H9 (cell line): ENCODE results near the gene NEK5. TPM values are rescaled to one million over a fixed set of nuclear protein-coding genes. Genes with fewer than 3 reads are reported as not detected.
A peak's percentile ranks its signal among the peaks of the same experiment; 100 is the strongest.

ENCODE experiments used
- DNase-seq: peaks from one replicate; pipeline ENCODE4 v3.0.0-alpha.2; 2017
- H2AFZ ChIP-seq: one replicate; pipeline ENCODE4 v1.6.1; 2013; ENCODE audit warnings: mild to moderate bottlenecking, low read length, control low read depth, moderate library complexity
- H2AK5ac ChIP-seq: 2 replicates; pipeline ENCODE4 v1.6.1; 2013; ENCODE audit warnings: low read length, control low read depth, mixed read lengths; ENCODE audit not compliant: insufficient read length
- H2BK120ac ChIP-seq: one replicate; pipeline ENCODE4 v1.6.1; 2013; ENCODE audit warnings: low read depth, mild to moderate bottlenecking, low read length, control low read depth, inconsistent platforms; ENCODE audit not compliant: poor library complexity, severe bottlenecking
- H2BK12ac ChIP-seq: 2 replicates; pipeline ENCODE4 v1.6.1; 2013; ENCODE audit warnings: low read length, control low read depth, mixed read lengths, low read depth; ENCODE audit not compliant: insufficient read length
- H2BK15ac ChIP-seq: 2 replicates; pipeline ENCODE4 v1.6.1; 2013; ENCODE audit warnings: low read depth, low read length, control low read depth
- H2BK20ac ChIP-seq: one replicate; pipeline ENCODE4 v1.6.1; 2013; ENCODE audit warnings: low read depth, mild to moderate bottlenecking, low read length, control low read depth, inconsistent platforms; ENCODE audit not compliant: poor library complexity, severe bottlenecking
- H2BK5ac ChIP-seq: 2 replicates; pipeline ENCODE4 v1.6.1; 2013; ENCODE audit warnings: low read length, control low read depth, mixed read lengths; ENCODE audit not compliant: insufficient read length
- H3K14ac ChIP-seq: 2 replicates; pipeline ENCODE4 v1.6.1; 2013; ENCODE audit warnings: low read length, control low read depth; ENCODE audit not compliant: insufficient read depth
- H3K18ac ChIP-seq: 2 replicates; pipeline ENCODE4 v1.6.1; 2013; ENCODE audit warnings: low read depth, mild to moderate bottlenecking, mixed read lengths, low read length, control low read depth; ENCODE audit not compliant: insufficient read length
- H3K23ac ChIP-seq: 2 replicates; pipeline ENCODE4 v1.6.1; 2013; ENCODE audit warnings: low read length, control low read depth, mixed read lengths, low read depth; ENCODE audit not compliant: insufficient read length
- H3K23me2 ChIP-seq: 2 replicates; pipeline ENCODE4 v1.6.1; 2013; ENCODE audit warnings: low read depth, mild to moderate bottlenecking, mixed read lengths, low read length, control low read depth; ENCODE audit not compliant: insufficient read length, poor library complexity, severe bottlenecking
- H3K27ac ChIP-seq: 2 replicates; pipeline ENCODE4 v1.5.1; 2013; ENCODE audit warnings: low read length, control low read depth, mixed read lengths, low read depth; ENCODE audit not compliant: insufficient read length
- H3K27me3 ChIP-seq: 2 replicates; pipeline ENCODE4 v1.6.1; 2013; ENCODE audit warnings: low read length, control low read depth, inconsistent platforms; ENCODE audit not compliant: insufficient read depth
- H3K4ac ChIP-seq: 2 replicates; pipeline ENCODE4 v1.6.1; 2013; ENCODE audit warnings: low read depth, mild to moderate bottlenecking, control low read depth, inconsistent platforms, low read length, moderate library complexity
- H3K4me1 ChIP-seq: 2 replicates; pipeline ENCODE4 v1.6.1; 2013; ENCODE audit warnings: low read length, control low read depth, inconsistent platforms; ENCODE audit not compliant: insufficient read depth
- H3K4me2 ChIP-seq: 2 replicates; pipeline ENCODE4 v1.6.1; 2013; ENCODE audit warnings: low read length, control low read depth, mixed read lengths; ENCODE audit not compliant: insufficient read length, insufficient read depth
- H3K56ac ChIP-seq: 2 replicates; pipeline ENCODE4 v1.6.1; 2013; ENCODE audit warnings: low read depth, mild to moderate bottlenecking, mixed read lengths, low read length, control low read depth; ENCODE audit not compliant: insufficient read length
- H3K79me1 ChIP-seq: 2 replicates; pipeline ENCODE4 v1.6.1; 2013; ENCODE audit warnings: low read depth, mild to moderate bottlenecking, moderate library complexity, low read length, control low read depth, inconsistent platforms; ENCODE audit not compliant: insufficient read depth, poor library complexity, severe bottlenecking
- H3K79me2 ChIP-seq: 2 replicates; pipeline ENCODE4 v1.6.1; 2013; ENCODE audit warnings: low read length, control low read depth, inconsistent platforms; ENCODE audit not compliant: insufficient read depth
- H3K9ac ChIP-seq: 2 replicates; pipeline ENCODE4 v1.6.1; 2013; ENCODE audit warnings: low read length, control low read depth, mixed read lengths; ENCODE audit not compliant: insufficient read length; ENCODE audit errors: extremely low read depth
- H3K9me3 ChIP-seq: one replicate; pipeline ENCODE4 v1.6.1; 2013; ENCODE audit warnings: low read depth, low read length, inconsistent platforms; ENCODE audit not compliant: control insufficient read depth
- H3T11ph ChIP-seq: one replicate; pipeline ENCODE4 v1.6.1; 2013; ENCODE audit warnings: mild to moderate bottlenecking, low read length, control low read depth, inconsistent platforms
- H4K20me1 ChIP-seq: one replicate; pipeline ENCODE4 v1.6.1; 2013; ENCODE audit not compliant: control insufficient read depth, insufficient read length, insufficient read depth
- H4K5ac ChIP-seq: 2 replicates; pipeline ENCODE4 v1.6.1; 2013; ENCODE audit warnings: low read depth, mild to moderate bottlenecking, mixed read lengths, low read length, control low read depth; ENCODE audit not compliant: insufficient read length
- H4K8ac ChIP-seq: replicated peaks from 2 replicates; pipeline ENCODE4 v1.6.1; 2013; ENCODE audit warnings: low read length, control low read depth, mixed read lengths, low read depth; ENCODE audit not compliant: insufficient read length
- H4K91ac ChIP-seq: 2 replicates; pipeline ENCODE4 v1.6.1; 2013; ENCODE audit warnings: low read depth, mild to moderate bottlenecking, moderate library complexity, mixed read lengths, low read length, control low read depth; ENCODE audit not compliant: insufficient read length
- H3K27ac Mint-ChIP-seq, 3 experiments: 2 replicates in 2 of 3; 3 replicates in 1 of 3; pipeline ENCODE4 v1.8.0; 2020 to 2021; ENCODE audit warnings: mixed read lengths in 3 of 3, mild to moderate bottlenecking in 1 of 3, moderate library complexity in 1 of 3
- H3K27me3 Mint-ChIP-seq: 2 replicates; pipeline ENCODE4 v1.8.0; 2021; ENCODE audit warnings: low read depth, mild to moderate bottlenecking, moderate library complexity, mixed read lengths
- H3K36me3 Mint-ChIP-seq, 3 experiments: 2 replicates in 2 of 3; 3 replicates in 1 of 3; pipeline ENCODE4 v1.8.0; 2020 to 2021; ENCODE audit warnings: low read depth in 3 of 3, mixed read lengths in 3 of 3; ENCODE audit not compliant: insufficient read depth in 1 of 3
- H3K4me1 Mint-ChIP-seq, 2 experiments: 2 replicates each; pipeline ENCODE4 v1.8.0; 2020; ENCODE audit warnings: mixed read lengths in 2 of 2
- H3K4me3 Mint-ChIP-seq, 2 experiments: 2 replicates in 1 of 2; 3 replicates in 1 of 2; pipeline ENCODE4 v1.8.0; 2020 to 2021; ENCODE audit warnings: mild to moderate bottlenecking in 2 of 2, mixed read lengths in 2 of 2, moderate library complexity in 1 of 2
- H3K9me3 Mint-ChIP-seq, 2 experiments: 2 replicates in 1 of 2; 3 replicates in 1 of 2; pipeline ENCODE4 v1.8.0; 2020; ENCODE audit warnings: mild to moderate bottlenecking in 2 of 2, mixed read lengths in 2 of 2, moderate library complexity in 1 of 2
- CTCF ChIP-seq: fragments of 200-600 bp; sonication (generic); conservative IDR thresholded peaks from 3 replicates; pipeline ENCODE4 v1.8.0; 2021; ENCODE audit warnings: antibody characterized with exemption, mild to moderate bottlenecking
- WGBS: extraction: QIAGEN DNeasy Blood & Tissue Kit; methylation state at CpG from one replicate; pipeline ENCODE4 v1.1.7; 2013; ENCODE audit warnings: missing lambda C conversion rate, low lambda C conversion rate, mixed read lengths; ENCODE audit not compliant: insufficient read length; ENCODE audit errors: extremely low coverage; 5-methylcytosine and 5-hydroxymethylcytosine counted together
- total RNA-seq: library from RNA; stranded (reverse); gene quantifications from 2 replicates; pipeline ENCODE4 v1.2.1, GENCODE V29; 2021

Gene NEK5
- total RNA-seq, 1 experiment from 2014 or later = 0.26 TPM

- Histone ChIP-seq H3K79me1 (no peaks in the 10 kb centered on the region), H3K23me2 (peaks cover 5% of the 10 kb centered on the region), H4K8ac (no peak within 1 kb of the TSS), H4K5ac (no peak within 1 kb of the TSS), H2BK12ac (no peak within 1 kb of the TSS), H3K4me1 (peaks cover 3% of the 10 kb centered on the region; the same call in 1 of the 2 replicates), H2AFZ (peak within 1 kb of the TSS; percentile 69), H3K4ac (no peak within 1 kb of the TSS), H3K14ac (peak within 1 kb of the TSS; percentile 82; the same call in 1 of the 2 replicates), H3K4me2 (peak within 1 kb of the TSS; percentile 95), H3K27me3 (no peaks in the 10 kb centered on the region; the same call in 1 of the 2 replicates), H3K79me2 (no peaks in the 10 kb centered on the region), H3K27ac (no peak within 1 kb of the TSS), H3K56ac (no peak within 1 kb of the TSS), H3K18ac (no peak within 1 kb of the TSS), H2BK20ac (no peak within 1 kb of the TSS), H2BK120ac (no peak within 1 kb of the TSS), H4K91ac (no peak within 1 kb of the TSS), H4K20me1 (no peaks in the 10 kb centered on the region), H2BK15ac (no peak within 1 kb of the TSS), H3K9me3 (no peaks in the 10 kb centered on the region), H3T11ph (no peak within 1 kb of the TSS), H2BK5ac (no peak within 1 kb of the TSS), H2AK5ac (no peak within 1 kb of the TSS), H3K9ac (peak within 1 kb of the TSS; percentile 50), H3K23ac (no peak within 1 kb of the TSS)
- Mint-ChIP-seq H3K36me3 (peaks cover 2 to 6% (median 5%) of the 10 kb centered on the region in 3 experiments; a peak in 5 of 7 replicates), H3K27ac (0 out of 7 replicates have a peak within 1 kb of the TSS, but pooled peaks of 1 of the 3 experiments have one; percentile 13), H3K27me3 (peaks cover 12% of the 10 kb centered on the region), H3K4me3 (peak within 1 kb of the TSS; percentile 83 to 93), H3K9me3 (peaks cover 0 to 6% of the 10 kb centered on the region in 2 experiments; a peak in 3 of 5 replicates), H3K4me1 (peaks cover 30 to 36% of the 10 kb centered on the region in 2 experiments)
- no CpG with 5 or more reads among the region's 74 CpGs for WGBS
- DNase-seq = peak; percentile 71
- TF ChIP-seq CTCF = no peak
Observed at GRCh38 chr13:52159159-52159982, 30.5 kb upstream of the NEK5 start, which contains the start of gene NEK3. Gene NEK3, minus strand, starts transcription at chr13:52159597. Its CDS starts 3,406 bp downstream, at chr13:52156191.
